ENCODE measurements around the gene OR2A12. TPM values are rescaled to one million over a fixed set of nuclear protein-coding genes. Genes with fewer than 3 reads are reported as not detected.

Gene OR2A12
- total and polyA plus RNA-seq, 2 donors (not counting 3 experiments of a cell fraction or from before 2014, with no cell fraction given): not detected

GRCh38 chr7:144144426-144144825 lies 58.3 kb downstream of the OR2A12 start:
- H2AFZ ChIP-seq (ENCODE audit: low read depth, low read length): no peak overlapping the region
- H3K4me3 ChIP-seq (replicated peaks in 1 of 3; ENCODE audit: insufficient read depth in 1 of 3, low read depth in 1 of 3, low read length in 3 of 3): no peak overlapping the region
- no TSS peak for BruUV-seq (replicated peaks)
- no peaks in the 10 kb centered on the region for H3K9me1 ChIP-seq (replicated peaks; ENCODE audit: control insufficient read depth, extremely low read depth, insufficient read depth, low read length)
- no peaks in the 10 kb centered on the region for H3K4me1 ChIP-seq (ENCODE audit: control insufficient read depth, extremely low read depth, insufficient read depth, low read length)
- H3K79me2 ChIP-seq (ENCODE audit: control insufficient read depth, insufficient read depth, low read length): no peaks in the 10 kb centered on the region
- DNase-seq (ENCODE audit: low read depth, low spot score) (no peak), FAIRE-seq (no peak)
- peaks cover 0 to 2% of the 10 kb centered on the region in 2 experiments for H3K27me3 ChIP-seq (ENCODE audit: control insufficient read depth in 2 of 2, insufficient read depth in 2 of 2, low read length in 2 of 2)
- POLR2A ChIA-PET: no interaction called here
- H3K9ac ChIP-seq (replicated peaks; ENCODE audit: extremely low read depth, insufficient read depth, low read length): no peak overlapping the region
- no peaks in the 10 kb centered on the region for H3K9me3 ChIP-seq (replicated peaks; ENCODE audit: control insufficient read depth, insufficient read depth, low read length)
- CTCF ChIA-PET: interaction anchor here (2.0 kb wide), 1 partner anchor 16 kb away, joined by 5 read pairs; no protein-coding TSS in a partner anchor
- dilution Hi-C loops (cut with MboI; ENCODE audit: extremely low pct_ligation_motif_present, low sequenced_read_pairs) (no loop called here), intact Hi-C loops (cut with micrococcal nuclease) (no loop called here)
- no peak overlapping the region for H3K4me2 ChIP-seq (ENCODE audit: insufficient read depth, low read length)
- H3K27ac ChIP-seq (ENCODE audit: insufficient read depth, low read depth, low read length): no peak overlapping the region
- no peaks in the 10 kb centered on the region for H4K20me1 ChIP-seq (replicated peaks; ENCODE audit: control insufficient read depth, extremely low read depth, insufficient read depth, low read length)
- TF ChIP-seq MYC (IDR thresholded peaks at IDR 0.05; ENCODE audit: low read depth, low read length): no peak
- no peak for TF ChIP-seq EZH2 (IDR thresholded peaks at IDR 0.05; ENCODE audit: borderline replicate concordance, low read depth, low read length, severe bottlenecking)
- no peak for TF ChIP-seq POLR2AphosphoS5 (IDR thresholded peaks at IDR 0.05; ENCODE audit: insufficient read depth, low read depth, low read length)
- TF ChIP-seq POLR2A (IDR thresholded peaks at IDR 0.05; ENCODE audit: low read depth, low read length): no peak
- no peak for TF ChIP-seq JUN (IDR thresholded peaks at IDR 0.05; ENCODE audit: borderline replicate concordance, insufficient read depth, insufficient read length, low read depth)
- TF ChIP-seq FOS (IDR thresholded peaks at IDR 0.05; ENCODE audit: borderline replicate concordance, insufficient read depth, low read length): no peak
- TF ChIP-seq GATA2 (IDR thresholded peaks at IDR 0.05; ENCODE audit: insufficient read depth, insufficient read length, low read depth, low read length): no peak
- no peak for TF ChIP-seq CTCF (IDR thresholded peaks at IDR 0.05; ENCODE audit: extremely low read depth in 1 of 2, insufficient read depth in 1 of 2, low read depth in 1 of 2, low read length in 2 of 2)
- no peak for TF ChIP-seq MAX (IDR thresholded peaks at IDR 0.05; ENCODE audit: insufficient read depth, insufficient read length)
- no peaks in the 10 kb centered on the region for H3K36me3 ChIP-seq (ENCODE audit: control insufficient read depth in 2 of 2, extremely low read depth in 1 of 2, insufficient read depth in 2 of 2, low read length in 2 of 2)

Data from endothelial cell of umbilical vein (primary cell).